Activated CD8-positive, alpha-beta T cell treated with anti-CD3 and anti-CD28 coated beads, Interleukin-2, amount 10 ng/mL, durations not matched to agents 7 days and 5 days (primary cell): ENCODE measurements around the gene STRBP. TPM values are rescaled to one million over a fixed set of nuclear protein-coding genes. Genes with fewer than 3 reads are reported as not detected.

Source experiments
- ATAC-seq: fragments of 150-1000 bp; cut with Tn5 transposase; one replicate; pipeline ENCODE4 v1.10.0; 2021; ENCODE audit warnings: moderate library complexity
- CTCF ChIA-PET: fragments of 350-600 bp; sonication (Branson Sonifier 250); formaldehyde crosslinking; loops from one replicate; lab custom pipeline; 2021; ENCODE audit warnings: antibody characterized with exemption; lab: Charles Lee
- POLR2A ChIA-PET: fragments of 350-600 bp; sonication (Branson Sonifier 250); formaldehyde crosslinking; loops from one replicate; lab custom pipeline; 2021; ENCODE audit warnings: antibody characterized with exemption; lab: Charles Lee
- DNase-seq: peaks from one replicate; pipeline ENCODE4 v3.0.0-alpha.2; 2020
- H3K27ac Mint-ChIP-seq: one replicate; pipeline ENCODE4 v1.8.0; 2021; ENCODE audit warnings: mild to moderate bottlenecking, mixed read lengths
- H3K27me3 Mint-ChIP-seq: one replicate; pipeline ENCODE4 v1.8.0; 2021; ENCODE audit warnings: low read depth, mixed read lengths
- H3K36me3 Mint-ChIP-seq: one replicate; pipeline ENCODE4 v1.8.0; 2021; ENCODE audit warnings: low read depth, mixed read lengths
- H3K4me1 Mint-ChIP-seq: one replicate; pipeline ENCODE4 v1.8.0; 2021; ENCODE audit warnings: low read depth, mixed read lengths
- H3K4me3 Mint-ChIP-seq: one replicate; pipeline ENCODE4 v1.8.0; 2021; ENCODE audit warnings: mild to moderate bottlenecking, mixed read lengths
- H3K9me3 Mint-ChIP-seq: one replicate; pipeline ENCODE4 v1.8.0; 2022; ENCODE audit warnings: mixed read lengths; ENCODE audit not compliant: insufficient read depth
- total RNA-seq, 2 experiments: library from RNA; stranded (reverse); gene quantifications; one replicate each; pipeline ENCODE4 v1.2.3, GENCODE V29; 2021

Gene STRBP
- total RNA-seq, 2 experiments from 2014 or later, result 26.1 to 26.5 TPM

DNA sequence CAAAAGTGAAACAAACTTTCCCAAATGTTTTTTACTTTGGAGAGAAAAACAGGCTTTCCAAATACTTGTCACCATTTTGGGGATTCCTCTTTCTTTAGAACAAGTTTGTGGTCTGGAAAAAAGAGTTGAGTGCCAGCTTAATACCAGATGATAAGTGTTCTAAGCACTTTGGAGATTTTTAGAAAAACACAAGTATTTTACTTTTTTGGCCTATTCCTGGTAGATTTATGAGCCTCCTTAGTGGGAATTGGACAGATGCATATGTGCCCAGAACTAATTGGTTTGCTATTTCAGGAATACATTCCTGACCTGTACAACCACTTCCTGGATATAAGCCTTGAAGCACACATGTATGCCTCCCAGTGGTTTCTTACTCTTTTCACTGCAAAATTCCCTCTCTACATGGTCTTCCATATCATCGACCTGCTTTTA, 194.4 kb downstream of the STRBP start:
- ATAC-seq, result no peak
- no peaks in the 10 kb centered on the region for H3K9me3 Mint-ChIP-seq
- no peaks in the 10 kb centered on the region for H3K27me3 Mint-ChIP-seq
- H3K27ac Mint-ChIP-seq, result no peak overlapping the region
- DNase-seq, result no peak
- H3K4me3 Mint-ChIP-seq, result no peak overlapping the region
- peaks cover 12% of the 10 kb centered on the region for H3K36me3 Mint-ChIP-seq
- POLR2A ChIA-PET, result no interaction called here
- no peaks in the 10 kb centered on the region for H3K4me1 Mint-ChIP-seq
- CTCF ChIA-PET, result interaction anchor here (1.1 to 2.5 kb wide), 3 partner anchors 9 to 276 kb away, joined by 3 to 10 read pairs (median 4); no protein-coding TSS in a partner anchor

DNA sequence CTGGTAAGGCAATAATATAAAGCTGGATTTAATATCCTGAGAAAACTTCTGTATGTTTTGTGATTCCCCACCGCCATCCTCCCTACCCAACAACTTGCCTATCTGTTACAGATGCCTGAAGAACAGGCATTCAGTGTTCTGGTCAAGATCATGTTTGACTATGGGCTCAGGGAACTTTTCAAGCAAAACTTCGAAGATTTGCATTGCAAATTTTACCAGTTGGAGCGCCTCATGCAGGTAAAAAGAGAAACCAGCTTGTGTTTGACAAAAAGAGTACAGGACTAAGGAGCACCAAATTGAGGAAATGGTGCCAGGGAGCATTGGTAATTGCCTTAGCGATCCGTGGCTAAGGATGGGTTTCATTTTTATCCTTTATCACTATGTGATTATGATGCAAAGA, 194.9 kb downstream of the STRBP start:
- no peak for DNase-seq
- Mint-ChIP-seq H3K27me3 (no peaks in the 10 kb centered on the region), H3K27ac (no peak overlapping the region), H3K36me3 (peaks cover 12% of the 10 kb centered on the region), H3K4me1 (no peaks in the 10 kb centered on the region), H3K4me3 (no peak overlapping the region), H3K9me3 (no peaks in the 10 kb centered on the region)
- no peak for ATAC-seq
- POLR2A ChIA-PET, result no interaction called here
- CTCF ChIA-PET, result interaction anchor here (1.2 to 2.5 kb wide), 2 partner anchors 9 to 276 kb away, joined by 4 to 10 read pairs; no protein-coding TSS in a partner anchor

DNA sequence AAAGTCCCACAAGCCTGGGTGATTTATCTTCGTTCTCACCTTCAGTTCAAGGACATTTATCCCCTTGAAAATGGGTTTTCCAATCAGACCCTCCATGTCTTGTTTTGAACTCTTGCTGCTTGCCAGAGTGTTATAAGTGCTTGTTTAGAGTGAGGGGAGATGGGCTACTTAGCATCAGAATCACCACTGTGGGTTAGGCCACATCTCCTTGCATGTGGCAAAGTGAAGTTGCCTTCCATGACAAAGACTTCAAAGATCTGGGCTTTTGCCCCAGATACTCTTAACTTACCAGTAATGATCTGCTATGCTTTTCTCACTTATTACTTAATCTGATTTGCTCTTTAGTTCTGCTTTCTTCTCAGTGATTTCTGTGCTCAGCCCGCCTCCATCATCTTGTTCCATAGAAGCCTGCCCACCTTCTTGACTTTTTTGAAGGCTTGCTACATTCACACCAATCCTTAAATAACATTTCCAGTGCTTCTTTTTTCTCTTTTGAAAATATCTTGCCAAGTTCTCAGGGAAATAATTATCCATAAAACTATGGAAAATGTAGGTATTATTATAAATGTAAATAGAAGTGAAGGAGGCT, 195.9 kb downstream of the STRBP start:
- Mint-ChIP-seq H3K36me3 (peaks cover 12% of the 10 kb centered on the region), H3K9me3 (no peaks in the 10 kb centered on the region), H3K27ac (no peak overlapping the region), H3K4me3 (no peak overlapping the region), H3K27me3 (no peaks in the 10 kb centered on the region), H3K4me1 (no peaks in the 10 kb centered on the region)
- no peak for DNase-seq
- POLR2A ChIA-PET, result no interaction called here
- CTCF ChIA-PET, result interaction anchor here (1.2 to 2.5 kb wide), 2 partner anchors 10 to 277 kb away, joined by 4 to 10 read pairs; no protein-coding TSS in a partner anchor
- no peak for ATAC-seq

Other genes with a start within 250 kb of the STRBP start
- gene GPR21, start 234.9 kb downstream of the STRBP start, total RNA-seq, result 1 to 10 TPM in 1 of 2 experiments, under 1 TPM in 1; 0.63 to 1.1 TPM
- not detected for gene CRB2, start 87.6 kb upstream of the STRBP start, total RNA-seq